LNCaP clone FGC (cell line): ENCODE results near the gene ARID5B.
A peak's percentile ranks its signal among the peaks of the same experiment; 100 is the strongest.

Experiments used
- DNase-seq: peaks from one replicate; pipeline ENCODE4 v3.0.0-alpha.2; 2011; ENCODE audit warnings: low read depth
- H3K4me3 ChIP-seq: 2 replicates; pipeline ENCODE4 v1.5.1; 2011; ENCODE audit warnings: mild to moderate bottlenecking, low read depth, low read length, control low read depth
- CTCF ChIP-seq: IDR thresholded peaks from 2 replicates; pipeline ENCODE4 v1.5.1; 2012; ENCODE audit warnings: mild to moderate bottlenecking; ENCODE audit not compliant: control insufficient read depth, insufficient read depth; ENCODE audit errors: extremely low read depth

ARID5B gene

DNA sequence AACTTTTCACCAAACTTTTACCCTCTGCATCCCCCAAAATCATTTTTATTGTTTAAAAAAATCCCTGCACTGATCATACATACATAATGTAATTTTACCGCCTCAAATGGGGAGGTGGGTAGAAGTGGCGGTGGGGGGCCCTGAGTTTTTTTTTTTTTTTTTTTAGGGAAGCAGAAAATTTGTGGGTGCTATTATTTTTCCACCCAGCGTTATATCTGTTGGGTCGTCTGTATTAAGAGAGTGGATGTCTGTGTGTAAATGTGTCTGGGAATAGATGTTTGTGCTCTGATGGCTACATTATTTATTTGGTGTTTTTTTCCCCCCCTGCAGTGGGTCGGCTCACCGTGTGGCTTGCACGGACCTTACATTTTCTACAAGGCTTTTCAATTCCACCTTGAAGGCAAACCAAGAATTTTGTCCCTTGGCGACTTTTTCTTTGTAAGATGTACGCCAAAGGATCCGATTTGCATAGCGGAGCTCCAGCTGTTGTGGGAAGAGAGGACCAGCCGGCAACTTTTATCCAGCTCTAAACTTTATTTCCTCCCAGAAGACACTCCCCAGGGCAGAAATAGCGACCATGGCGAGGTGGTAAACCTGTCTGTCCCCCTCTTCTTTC is 438 bp downstream of the ARID5B start:
- no peak for TF ChIP-seq CTCF
- peak overlapping the region; percentile 80 for H3K4me3 ChIP-seq
- DNase-seq = no peak

DNA sequence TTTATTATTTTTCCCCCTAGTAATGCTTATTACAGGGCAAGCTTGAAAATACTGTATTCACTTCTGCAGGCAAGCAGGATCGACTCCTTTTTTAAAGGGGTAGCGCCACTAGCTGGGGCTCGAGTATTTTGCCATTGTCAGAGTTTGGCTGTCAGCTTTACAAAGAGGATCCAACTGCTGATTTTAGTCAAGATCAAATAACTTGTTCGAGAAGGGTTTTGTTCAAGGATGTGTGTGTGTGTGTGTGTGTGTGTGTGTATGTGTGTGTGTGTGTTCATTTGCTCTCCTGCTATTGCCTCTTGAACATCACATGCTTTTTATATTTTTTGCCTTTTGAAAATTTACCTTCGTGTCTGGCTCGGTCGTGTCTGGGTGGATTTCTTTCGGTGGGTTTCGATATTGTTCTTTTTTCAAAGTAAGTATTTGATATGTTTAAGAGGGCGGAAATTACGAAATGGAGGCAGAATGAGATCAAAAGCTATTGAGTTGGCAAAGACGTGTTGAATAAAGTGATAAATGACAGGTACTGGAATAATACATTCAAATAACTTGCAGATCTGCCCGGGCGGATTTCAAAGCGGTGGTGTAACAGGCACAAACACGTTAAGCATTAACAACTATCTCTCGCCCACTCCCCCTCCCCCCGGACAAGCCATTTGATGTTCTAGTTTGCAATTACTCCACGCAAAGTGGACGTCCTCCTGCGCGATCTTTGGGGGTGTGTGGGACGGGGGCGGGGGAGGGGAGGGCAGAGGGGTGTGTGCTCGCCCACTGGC is 1.1 kb downstream of the ARID5B start:
- no peak for DNase-seq
- H3K4me3 ChIP-seq = peak overlapping the region; percentile 80
- TF ChIP-seq CTCF = peak; percentile 65

- H3K4me3 ChIP-seq = peak overlapping the region; percentile 80
- no peak for DNase-seq
- TF ChIP-seq CTCF = peak; percentile 28
These were observed 1.9 kb downstream of the ARID5B start for GRCh38 chr10:61903221-61903927.

- DNase-seq = peak; percentile 77
- H3K4me3 ChIP-seq = peak overlapping the region; percentile 80
- peak; percentile 37; the same call in 1 of the 2 replicates for TF ChIP-seq CTCF
These were observed 2.4 kb downstream of the ARID5B start for GRCh38 chr10:61903928-61904344.

DNA sequence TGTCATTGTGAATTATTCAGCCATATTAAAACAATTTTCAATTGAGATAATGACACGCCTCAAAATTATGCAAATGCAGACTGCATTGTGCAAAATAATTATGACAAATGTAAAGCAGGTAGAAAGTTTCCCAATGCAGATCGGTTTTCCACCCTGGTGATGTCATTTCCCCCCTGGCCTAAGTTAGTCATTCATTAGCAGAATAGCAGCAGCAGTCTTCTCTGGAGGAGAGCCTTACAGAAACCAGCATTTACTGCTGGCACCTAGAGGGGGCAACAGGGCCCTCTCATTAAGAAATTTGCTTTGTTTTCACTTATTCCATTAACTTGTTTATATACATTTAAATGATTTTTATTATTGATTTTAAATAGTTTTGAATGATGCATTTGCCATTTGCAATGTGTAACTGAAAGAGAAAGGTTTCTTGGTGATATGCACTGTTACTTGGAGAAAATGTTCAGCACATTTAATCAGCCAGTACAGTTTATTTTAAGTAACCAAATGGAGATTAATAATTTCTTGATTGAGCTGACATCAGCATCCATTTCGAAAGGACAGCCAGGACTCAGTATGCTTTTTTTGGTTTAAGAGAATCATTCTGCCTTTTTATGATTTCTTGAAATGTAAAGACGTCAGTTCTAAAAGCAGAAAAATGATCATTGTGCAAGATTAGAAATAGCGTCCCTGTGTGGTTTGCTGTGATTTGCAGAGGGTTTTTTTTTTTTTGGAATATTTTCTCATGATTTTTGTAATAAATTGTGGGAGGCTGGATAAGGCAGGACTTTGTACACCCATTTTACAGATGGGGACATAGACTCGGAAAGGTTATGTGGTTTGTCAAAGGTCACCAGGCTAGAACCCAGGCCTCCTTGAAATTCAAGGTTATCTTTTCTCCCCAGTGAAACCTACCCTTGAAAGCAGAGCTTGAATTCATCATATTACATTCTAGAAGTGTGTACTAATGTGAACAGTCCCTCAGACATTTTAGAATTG is 3.5 kb downstream of the ARID5B start:
- TF ChIP-seq CTCF = peak; percentile 17; the same call in 1 of the 2 replicates
- DNase-seq = no peak
- H3K4me3 ChIP-seq = peak overlapping the region; percentile 80
